Measurements from ENCODE around the gene PEX11B. TPM values are rescaled to one million over a fixed set of nuclear protein-coding genes. Genes with fewer than 3 reads are reported as not detected.

Gene PEX11B, protein sequence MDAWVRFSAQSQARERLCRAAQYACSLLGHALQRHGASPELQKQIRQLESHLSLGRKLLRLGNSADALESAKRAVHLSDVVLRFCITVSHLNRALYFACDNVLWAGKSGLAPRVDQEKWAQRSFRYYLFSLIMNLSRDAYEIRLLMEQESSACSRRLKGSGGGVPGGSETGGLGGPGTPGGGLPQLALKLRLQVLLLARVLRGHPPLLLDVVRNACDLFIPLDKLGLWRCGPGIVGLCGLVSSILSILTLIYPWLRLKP
- 27.0 TPM for total RNA-seq

DNA sequence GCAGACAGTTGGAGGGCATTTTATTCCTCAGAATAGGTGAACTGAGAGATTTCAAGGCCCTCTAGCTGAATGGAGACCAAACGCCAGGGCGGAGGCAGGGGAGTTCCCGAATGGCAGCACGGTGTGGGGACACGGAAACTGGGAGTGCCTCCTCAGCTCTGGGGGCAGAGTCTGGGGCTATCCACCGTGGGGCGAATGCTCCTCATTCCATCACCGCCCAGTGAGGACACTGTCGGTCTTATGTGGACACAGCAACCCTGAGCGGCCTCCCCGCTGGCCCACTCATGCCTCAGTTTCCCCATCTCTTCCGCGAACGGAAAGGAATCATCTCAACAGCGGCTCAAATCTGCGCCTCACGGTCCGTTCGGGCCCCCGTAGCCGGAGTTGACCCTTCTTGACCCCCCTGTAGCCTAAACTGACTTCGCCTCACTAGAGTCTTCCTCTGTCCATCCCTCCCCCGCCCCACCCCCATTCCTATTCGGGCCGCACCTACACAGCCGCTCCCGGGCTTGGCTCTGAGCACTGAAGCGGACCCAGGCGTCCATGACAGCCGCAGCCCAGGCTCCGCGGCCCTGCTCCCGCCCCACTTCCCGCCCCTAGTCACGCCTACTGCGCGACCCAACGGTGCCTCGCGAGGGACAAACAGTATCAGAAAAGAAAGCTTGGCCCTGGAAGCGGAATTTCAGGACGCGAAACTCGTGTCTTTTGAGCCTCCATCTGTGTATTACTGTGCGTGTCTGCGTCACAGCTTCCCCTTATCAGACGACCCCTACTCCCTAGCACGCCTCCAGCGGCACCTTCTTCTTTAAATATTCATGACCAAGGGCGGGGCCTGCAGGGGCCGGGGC lies at the start of gene PEX11B:
PEX11B (minus strand) TSS at position 574 of the 848 bp plus-strand sequence; CDS start at position 545, 29 bp downstream.

DNA sequence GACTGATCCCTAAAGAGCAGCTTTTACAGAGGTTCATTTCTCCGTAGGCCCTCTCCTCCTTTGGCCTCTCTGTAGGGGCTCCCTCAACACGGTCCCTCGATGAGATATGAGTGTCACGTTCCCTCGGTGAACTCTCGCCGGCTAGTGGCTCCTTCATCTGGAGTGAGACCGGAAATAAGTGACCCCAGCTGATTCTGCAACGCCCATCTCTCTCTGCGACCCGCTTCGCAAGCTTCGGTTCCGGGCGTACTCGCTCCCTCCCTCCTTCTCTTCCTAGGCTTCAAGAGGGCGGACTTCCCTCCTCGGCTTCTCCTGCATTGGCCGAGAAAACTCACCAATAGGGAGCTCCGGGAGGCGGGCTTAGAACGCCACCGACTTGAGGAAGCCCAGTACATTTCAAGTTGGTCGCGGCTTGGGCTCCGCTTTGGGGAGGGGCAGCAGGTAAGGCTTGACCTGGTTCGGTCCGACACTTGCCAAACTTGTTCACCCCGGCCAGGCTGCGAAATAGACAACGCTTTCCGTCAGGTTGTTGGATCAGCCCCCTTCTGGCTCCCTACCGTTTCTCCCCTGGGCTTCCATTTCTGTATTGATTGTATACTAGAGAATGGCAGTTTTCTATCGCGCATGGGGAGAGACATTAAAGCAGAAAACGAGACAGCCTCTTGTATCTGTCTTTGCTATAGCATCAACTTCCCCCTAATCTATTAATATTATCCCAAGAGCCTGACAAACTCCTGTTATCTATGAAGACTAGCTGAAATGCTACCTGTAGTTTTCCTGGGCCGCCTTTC lies 46.0 kb upstream of the PEX11B start, which contains the start of the genes ANKRD34A and POLR3GL:
ANKRD34A (minus strand) TSS at position 248 of the 791 bp plus-strand sequence. CDS start 2,816 bp downstream, outside the sequence.
POLR3GL (plus strand) TSS at position 363 of the 791 bp plus-strand sequence. CDS start 10,176 bp downstream, outside the sequence.

DNA sequence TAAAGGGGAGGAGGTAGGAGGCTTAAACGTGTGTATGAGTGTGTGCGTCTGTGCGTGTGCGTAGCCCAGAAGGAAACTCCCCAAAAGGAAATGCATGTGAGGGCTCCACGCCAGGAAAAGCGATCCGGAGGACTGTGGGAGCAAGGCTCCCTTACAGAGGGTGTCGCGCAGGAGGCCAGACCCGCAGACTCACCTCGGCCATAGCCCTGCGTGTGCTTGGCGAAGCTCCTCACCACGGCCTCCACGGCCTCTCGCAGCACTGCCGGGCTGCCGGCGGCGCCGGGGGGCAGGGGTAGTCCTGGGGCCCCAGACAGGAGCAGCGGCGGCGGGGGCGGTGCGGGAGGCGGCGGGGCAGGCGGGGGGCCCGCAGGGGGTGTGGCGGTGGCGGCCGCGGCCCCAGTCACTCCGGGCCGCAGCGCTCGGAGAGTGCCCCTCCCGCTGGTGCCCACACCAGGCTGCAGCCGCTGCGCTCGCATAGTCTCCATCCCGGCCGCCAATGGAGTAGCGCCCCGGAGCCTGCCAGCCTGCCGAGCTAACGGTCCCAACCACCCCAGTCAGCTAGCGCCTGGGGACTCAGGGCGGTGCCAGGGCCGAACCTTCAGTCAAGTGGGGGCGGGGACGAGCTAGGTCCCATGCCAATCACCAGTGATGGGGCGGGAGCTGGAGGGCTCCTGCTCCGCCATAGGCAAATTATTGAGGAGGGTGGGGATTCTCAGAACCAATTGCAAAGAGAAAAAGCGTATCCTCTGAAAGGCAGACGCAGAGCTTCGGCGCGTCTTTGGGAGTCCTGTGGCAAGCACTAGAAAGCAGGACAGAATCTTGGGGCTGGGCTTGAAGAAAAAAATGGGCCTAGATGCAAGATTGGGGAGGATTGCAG lies 39.2 kb upstream of the PEX11B start, which contains the start of gene LIX1L:
LIX1L (minus strand) TSS at position 575 of the 877 bp plus-strand sequence; CDS start at position 485, 90 bp downstream.

DNA sequence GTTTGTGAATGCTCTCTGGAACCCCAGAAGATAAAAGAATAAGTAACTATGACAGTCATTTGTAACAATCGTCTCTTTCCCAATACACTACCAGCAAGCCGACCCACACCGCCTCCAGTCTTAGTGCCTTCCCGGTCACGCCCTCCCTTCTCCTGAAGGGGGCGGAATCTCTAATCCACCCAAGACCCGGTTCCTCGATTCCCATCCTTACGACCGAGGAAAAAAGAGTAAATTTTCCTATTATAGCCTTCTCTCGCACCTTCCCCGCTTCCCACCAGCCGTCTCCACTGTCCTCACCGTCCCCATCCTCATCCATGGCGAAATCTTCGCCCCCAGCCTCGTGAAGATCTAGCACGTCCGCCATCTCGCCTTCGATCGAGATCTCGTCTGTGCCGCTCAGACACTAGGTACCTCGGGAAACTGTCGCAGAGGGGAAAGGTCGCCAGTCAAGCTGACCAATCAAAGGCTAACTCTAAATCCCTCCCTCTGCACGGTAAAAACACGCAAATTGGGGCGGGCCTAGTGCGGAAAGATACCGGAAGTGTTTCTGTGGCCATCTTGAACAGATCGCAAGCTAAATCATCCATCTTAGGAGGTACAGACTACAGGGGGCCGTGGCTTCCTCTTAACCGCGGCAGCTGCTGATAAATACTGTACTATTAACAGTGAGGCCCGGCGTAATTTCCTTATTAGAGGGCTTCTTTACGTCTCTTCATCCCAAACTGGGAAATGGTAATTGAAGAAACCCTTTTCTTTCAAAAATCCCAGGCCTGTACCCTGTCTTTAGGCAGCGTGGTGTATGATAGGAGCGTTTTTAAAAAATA lies 8.8 kb upstream of the PEX11B start, which contains the start of gene RBM8A:
RBM8A (minus strand) TSS at position 422 of the 824 bp plus-strand sequence; CDS start at position 364, 58 bp downstream.

DNA sequence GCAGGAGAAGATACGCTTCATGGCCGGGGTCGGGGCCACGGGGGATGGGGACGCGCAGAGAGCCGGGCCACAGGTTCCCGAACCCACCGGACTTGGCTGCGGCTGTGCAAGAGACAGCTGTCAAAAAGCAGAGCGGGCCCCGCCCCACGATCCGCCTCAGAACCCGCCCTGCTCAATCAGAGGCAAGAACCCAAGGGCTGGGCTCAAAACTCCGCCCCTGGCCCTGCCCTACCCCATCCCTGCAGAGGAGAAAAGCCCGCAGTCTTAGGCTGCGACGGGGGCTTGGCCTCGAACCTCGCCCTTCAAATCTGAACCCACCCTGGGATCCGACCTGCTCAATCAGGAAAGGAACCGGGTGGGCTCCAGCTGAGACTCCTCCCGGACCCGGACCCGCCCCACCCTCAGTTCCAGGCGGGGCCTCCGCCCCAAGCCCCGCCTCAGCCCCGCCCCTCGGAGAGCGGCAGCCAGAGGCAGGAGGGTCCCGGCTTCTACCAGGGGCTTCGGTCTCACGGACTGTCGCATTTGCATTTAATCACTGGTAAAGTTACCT lies 32.7 kb downstream of the PEX11B start, which contains the start of gene ANKRD35:
ANKRD35 (minus strand) TSS at position 129 of the 550 bp plus-strand sequence; CDS start at position 21, 108 bp downstream.

Other genes with a start within 250 kb of the PEX11B start
- 61.4 TPM for gene PDZK1, start 211.3 kb downstream of the PEX11B start, total RNA-seq
- gene CD160, start 199.2 kb downstream of the PEX11B start, total RNA-seq, result 0.18 TPM
- 14.9 TPM for gene RNF115, start 94.6 kb downstream of the PEX11B start, total RNA-seq
- 23.2 TPM for gene POLR3C, start 94.5 kb downstream of the PEX11B start, total RNA-seq
- 6.8 TPM for gene NUDT17, start 73.1 kb downstream of the PEX11B start, total RNA-seq
- gene PIAS3, start 59.6 kb downstream of the PEX11B start, total RNA-seq, result 21.6 TPM
- 3.1 TPM for gene ANKRD35, start 32.9 kb downstream of the PEX11B start, total RNA-seq
- gene ITGA10, start 8.7 kb downstream of the PEX11B start, total RNA-seq, result 1.2 TPM
- gene RBM8A, start 8.8 kb upstream of the PEX11B start, total RNA-seq, result 55.0 TPM
- 24.3 TPM for gene LIX1L, start 39.3 kb upstream of the PEX11B start, total RNA-seq
- 0.41 TPM for gene ANKRD34A, start 45.9 kb upstream of the PEX11B start, total RNA-seq
- 9.9 TPM for gene POLR3GL, start 46.0 kb upstream of the PEX11B start, total RNA-seq
- 647 TPM for gene TXNIP, start 77.9 kb upstream of the PEX11B start, total RNA-seq
- 80.0 TPM for gene HJV, start 103.0 kb upstream of the PEX11B start, total RNA-seq
- 3.3 TPM for gene NBPF10, start 226.1 kb upstream of the PEX11B start, total RNA-seq